Hepatocyte (in vitro differentiated cells): ENCODE measurements around the gene IL36RN.

Experiments used
- EZH2 ChIP-seq: fragments of 200-600 bp; sonication (generic); IDR thresholded peaks from 2 replicates; pipeline ENCODE4 v1.6.1; 2016; ENCODE audit warnings: antibody characterized with exemption, mild to moderate bottlenecking, borderline replicate concordance
- TF ChIP-seq, protein P1 (sequence below): fragments of 200-600 bp; sonication (generic); IDR thresholded peaks from 2 replicates; pipeline ENCODE4 v1.5.1; 2016; ENCODE audit warnings: antibody characterized with exemption, mild to moderate bottlenecking; ENCODE audit not compliant: poor library complexity

GRCh38 chr2:113078350-113078839 lies 19.4 kb downstream of the IL36RN start:
- TF ChIP-seq, protein P1, sequence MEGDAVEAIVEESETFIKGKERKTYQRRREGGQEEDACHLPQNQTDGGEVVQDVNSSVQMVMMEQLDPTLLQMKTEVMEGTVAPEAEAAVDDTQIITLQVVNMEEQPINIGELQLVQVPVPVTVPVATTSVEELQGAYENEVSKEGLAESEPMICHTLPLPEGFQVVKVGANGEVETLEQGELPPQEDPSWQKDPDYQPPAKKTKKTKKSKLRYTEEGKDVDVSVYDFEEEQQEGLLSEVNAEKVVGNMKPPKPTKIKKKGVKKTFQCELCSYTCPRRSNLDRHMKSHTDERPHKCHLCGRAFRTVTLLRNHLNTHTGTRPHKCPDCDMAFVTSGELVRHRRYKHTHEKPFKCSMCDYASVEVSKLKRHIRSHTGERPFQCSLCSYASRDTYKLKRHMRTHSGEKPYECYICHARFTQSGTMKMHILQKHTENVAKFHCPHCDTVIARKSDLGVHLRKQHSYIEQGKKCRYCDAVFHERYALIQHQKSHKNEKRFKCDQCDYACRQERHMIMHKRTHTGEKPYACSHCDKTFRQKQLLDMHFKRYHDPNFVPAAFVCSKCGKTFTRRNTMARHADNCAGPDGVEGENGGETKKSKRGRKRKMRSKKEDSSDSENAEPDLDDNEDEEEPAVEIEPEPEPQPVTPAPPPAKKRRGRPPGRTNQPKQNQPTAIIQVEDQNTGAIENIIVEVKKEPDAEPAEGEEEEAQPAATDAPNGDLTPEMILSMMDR: no peak
- TF ChIP-seq EZH2: no peak
